ENCODE measurements around the gene SEL1L3.

Gene SEL1L3

GRCh38 chr4:25786497-25787065 is 76.2 kb downstream of the SEL1L3 start:
- no peak for DNase-seq

- no peak for DNase-seq
Measured at GRCh38 chr4:25783943-25784342, 78.8 kb downstream of the SEL1L3 start.

GRCh38 chr4:25783126-25783525 is 79.7 kb downstream of the SEL1L3 start:
- DNase-seq: no peak

- no peak for DNase-seq
Measured at GRCh38 chr4:25782482-25782881, 80.3 kb downstream of the SEL1L3 start.

- no peak for DNase-seq
Measured at GRCh38 chr4:25779021-25779420, 83.8 kb downstream of the SEL1L3 start.

GRCh38 chr4:25776795-25777194 is 86.0 kb downstream of the SEL1L3 start:
- no peak for DNase-seq

- no peak for DNase-seq
Measured at GRCh38 chr4:25775166-25775565, 87.6 kb downstream of the SEL1L3 start.

GRCh38 chr4:25773358-25773757 is 89.4 kb downstream of the SEL1L3 start:
- DNase-seq: no peak

GRCh38 chr4:25771672-25772071 is 91.1 kb downstream of the SEL1L3 start:
- no peak for DNase-seq

- DNase-seq: no peak
Measured at GRCh38 chr4:25770847-25771246, 91.9 kb downstream of the SEL1L3 start.

GRCh38 chr4:25769251-25769650 is 93.5 kb downstream of the SEL1L3 start:
- DNase-seq: no peak

- no peak for DNase-seq
Measured at GRCh38 chr4:25767877-25768725, 94.7 kb downstream of the SEL1L3 start.

GRCh38 chr4:25760518-25761157 is 102.2 kb downstream of the SEL1L3 start:
- DNase-seq: no peak

GRCh38 chr4:25760048-25760447 is 102.7 kb downstream of the SEL1L3 start:
- DNase-seq: no peak

GRCh38 chr4:25759101-25759500 is 103.7 kb downstream of the SEL1L3 start:
- no peak for DNase-seq

GRCh38 chr4:25757452-25757851 is 105.3 kb downstream of the SEL1L3 start:
- DNase-seq: no peak

GRCh38 chr4:25756503-25756902 is 106.3 kb downstream of the SEL1L3 start:
- no peak for DNase-seq

- DNase-seq: no peak
Measured at GRCh38 chr4:25755911-25756310, 106.9 kb downstream of the SEL1L3 start.

GRCh38 chr4:25753239-25753638 is 109.5 kb downstream of the SEL1L3 start:
- no peak for DNase-seq

GRCh38 chr4:25750874-25751273 is 111.9 kb downstream of the SEL1L3 start:
- no peak for DNase-seq

- no peak for DNase-seq
Measured at GRCh38 chr4:25749150-25749794, 113.5 kb downstream of the SEL1L3 start.

- DNase-seq: no peak
Measured at GRCh38 chr4:25743971-25744370, 118.8 kb downstream of the SEL1L3 start.

- no peak for DNase-seq
Measured at GRCh38 chr4:25729564-25729963, 133.2 kb downstream of the SEL1L3 start.

- no peak for DNase-seq
Measured at GRCh38 chr4:25728886-25729285, 133.9 kb downstream of the SEL1L3 start.

All from CD4-positive, alpha-beta T cell treated with Interleukin-15 for 1 hour (primary cell).